ENCODE measurements around the gene CCL19. TPM values are rescaled to one million over a fixed set of nuclear protein-coding genes. Genes with fewer than 3 reads are reported as not detected.

Gene CCL19
- total and polyA plus RNA-seq, 5 donors = 0.66 to 9.2 (median 5.7) TPM

DNA sequence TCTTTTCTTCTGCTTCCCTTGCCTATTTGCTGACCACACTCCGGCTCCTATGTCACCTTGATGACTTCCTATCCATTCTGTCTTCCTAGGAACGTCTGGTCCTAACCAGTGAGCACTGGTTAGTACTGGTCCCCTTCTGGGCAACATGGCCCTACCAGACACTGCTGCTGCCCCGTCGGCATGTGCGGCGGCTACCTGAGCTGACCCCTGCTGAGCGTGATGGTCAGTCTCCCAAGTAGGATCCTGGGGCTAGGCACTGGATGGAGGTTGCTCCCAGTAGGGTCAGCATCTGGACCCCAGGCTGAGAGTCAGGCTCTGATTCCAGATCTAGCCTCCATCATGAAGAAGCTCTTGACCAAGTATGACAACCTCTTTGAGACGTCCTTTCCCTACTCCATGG, 42.4 kb downstream of the CCL19 start:
- intact Hi-C loops (cut with DNase I) = no loop called here
- DNase-seq (peak in 1 of 3 donors; percentile 50), ATAC-seq (no peak)
- WGBS = 90% methylated on average over 8 of the region's 8 CpGs
- Histone ChIP-seq H3K27me3 (ENCODE audit: control insufficient read depth, insufficient read depth) (no peaks in the 10 kb centered on the region), H3K9me3 (ENCODE audit: control insufficient read depth, low read length) (no peaks in the 10 kb centered on the region), H3K4me3 (ENCODE audit: low read length) (no peak overlapping the region), H3K4me1 (ENCODE audit: control insufficient read depth, insufficient read depth, low read length) (peaks cover 20% of the 10 kb centered on the region), H3K27ac (ENCODE audit: low read length) (no peak overlapping the region)

GRCh38 chr9:34647651-34648050, 43.4 kb downstream of the CCL19 start:
- ATAC-seq = no peak
- Histone ChIP-seq H3K27me3 (ENCODE audit: control insufficient read depth, insufficient read depth) (no peaks in the 10 kb centered on the region), H3K4me3 (ENCODE audit: low read length) (peak overlapping the region; percentile 66), H3K9me3 (ENCODE audit: control insufficient read depth, low read length) (no peaks in the 10 kb centered on the region), H3K4me1 (ENCODE audit: control insufficient read depth, insufficient read depth, low read length) (peaks cover 14% of the 10 kb centered on the region), H3K27ac (ENCODE audit: low read length) (peak overlapping the region; percentile 90)
- DNase-seq = peak in 1 of 3 donors; percentile 49
- intact Hi-C loops (cut with DNase I) = no loop called here
- WGBS = 39% methylated on average over 10 of the region's 10 CpGs

DNA sequence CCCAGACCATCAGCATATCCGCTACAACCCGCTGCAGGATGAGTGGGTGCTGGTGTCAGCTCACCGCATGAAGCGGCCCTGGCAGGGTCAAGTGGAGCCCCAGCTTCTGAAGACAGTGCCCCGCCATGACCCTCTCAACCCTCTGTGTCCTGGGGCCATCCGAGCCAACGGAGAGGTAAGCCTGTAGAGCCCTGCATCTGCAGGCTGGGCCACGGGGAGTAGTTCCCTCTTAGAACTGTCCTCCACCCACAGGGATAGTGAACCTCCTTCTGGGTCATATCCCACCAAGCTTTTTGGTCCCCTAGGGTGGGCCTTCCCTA, 44.0 kb downstream of the CCL19 start:
- Histone ChIP-seq H3K4me3 (ENCODE audit: low read length) (peak overlapping the region; percentile 66), H3K27ac (ENCODE audit: low read length) (peak overlapping the region; percentile 90), H3K4me1 (ENCODE audit: control insufficient read depth, insufficient read depth, low read length) (peaks cover 13% of the 10 kb centered on the region), H3K9me3 (ENCODE audit: control insufficient read depth, low read length) (no peaks in the 10 kb centered on the region), H3K27me3 (ENCODE audit: control insufficient read depth, insufficient read depth) (no peaks in the 10 kb centered on the region)
- intact Hi-C loops (cut with DNase I) = no loop called here
- DNase-seq = no peak
- WGBS = 2% methylated on average over 8 of the region's 8 CpGs
- no peak for ATAC-seq

DNA sequence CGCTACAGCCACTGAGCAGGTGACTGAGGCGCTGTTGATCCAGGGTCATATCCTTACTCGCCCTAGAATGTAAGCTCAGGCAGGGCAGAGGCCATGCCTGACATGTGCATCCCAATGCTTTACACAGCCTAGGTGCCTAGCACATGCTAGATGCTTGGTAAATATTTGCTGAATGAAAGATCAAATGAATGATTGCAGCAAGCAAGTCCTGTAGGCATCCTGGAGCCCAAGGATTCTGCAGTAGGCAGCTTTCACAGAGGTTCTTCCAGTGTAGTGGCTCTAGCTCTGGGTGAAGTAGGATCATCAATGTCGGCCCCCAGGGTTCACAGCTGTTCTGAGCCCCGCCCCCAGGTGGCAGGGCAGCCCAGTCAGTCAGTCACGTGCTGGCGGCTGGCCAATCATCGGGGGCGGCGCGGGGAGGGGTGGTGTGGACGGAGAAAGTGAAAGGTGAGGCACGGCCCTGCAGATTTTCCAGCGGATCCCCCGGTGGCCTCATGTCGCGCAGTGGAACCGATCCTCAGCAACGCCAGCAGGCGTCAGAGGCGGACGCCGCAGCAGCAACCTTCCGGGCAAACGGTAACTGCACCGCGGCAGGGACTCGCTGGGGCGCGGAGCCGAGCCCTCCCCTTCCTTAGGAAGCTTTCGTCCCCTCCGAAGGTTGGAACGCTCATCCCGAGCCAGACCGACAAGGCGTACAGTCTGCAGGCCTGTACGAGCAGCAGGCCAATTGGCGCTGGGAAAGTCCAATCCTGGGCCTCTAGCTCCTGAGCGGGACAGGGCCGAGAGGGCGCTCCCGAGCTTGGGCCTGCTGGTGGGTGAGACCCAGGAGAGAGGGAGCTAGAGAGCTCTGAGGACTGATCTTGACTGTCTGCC, 44.6 kb downstream of the CCL19 start, which contains the start of gene GALT:
Gene GALT, plus strand, starts transcription at position 465 of the 873 bp plus-strand sequence. Its CDS starts 30 bp downstream, at position 495.
- Histone ChIP-seq H3K27ac (ENCODE audit: low read length) (peak within 1 kb of the TSS; percentile 90), H3K4me1 (ENCODE audit: control insufficient read depth, insufficient read depth, low read length) (peaks cover 13% of the 10 kb centered on the region), H3K9me3 (ENCODE audit: control insufficient read depth, low read length) (no peaks in the 10 kb centered on the region), H3K27me3 (ENCODE audit: control insufficient read depth, insufficient read depth) (no peaks in the 10 kb centered on the region), H3K4me3 (ENCODE audit: low read length) (peak within 1 kb of the TSS; percentile 66)
- ATAC-seq (peak; percentile 84 to 89), DNase-seq (peak; percentile 94 to 99 (median 98))
- intact Hi-C loops (cut with DNase I) = no loop called here
- 5% methylated on average over 43 of the region's 43 CpGs for WGBS

DNA sequence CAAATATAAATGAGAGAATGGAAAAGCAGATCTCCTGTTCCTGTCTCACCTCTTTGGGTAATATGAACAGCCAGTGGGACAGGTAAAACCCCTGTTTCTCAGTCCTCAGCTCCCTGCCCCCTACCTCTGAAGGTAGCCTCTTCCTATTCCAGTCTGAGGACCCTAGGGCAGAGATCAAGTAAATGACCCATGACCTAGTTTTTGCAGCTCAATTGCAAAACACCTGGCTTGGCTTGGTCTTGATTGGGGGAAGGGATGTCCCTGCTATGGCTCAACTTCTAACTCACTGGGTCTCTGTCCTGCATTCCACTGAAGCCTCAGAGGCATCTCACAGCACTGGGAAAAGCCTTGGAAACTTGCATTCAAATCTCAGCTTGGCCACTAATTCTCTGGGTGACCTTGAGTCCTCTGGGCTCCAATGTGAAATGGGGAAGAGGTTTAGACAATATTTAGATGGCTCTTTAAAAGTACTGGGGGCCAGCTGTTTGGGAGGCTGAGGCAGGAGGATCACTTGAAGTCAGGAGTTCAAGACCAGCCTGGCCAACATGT, 46.2 kb downstream of the CCL19 start:
- intact Hi-C loops (cut with DNase I) = no loop called here
- Histone ChIP-seq H3K4me3 (ENCODE audit: low read length) (no peak overlapping the region), H3K4me1 (ENCODE audit: control insufficient read depth, insufficient read depth, low read length) (peaks cover 8% of the 10 kb centered on the region), H3K27ac (ENCODE audit: low read length) (no peak overlapping the region), H3K27me3 (ENCODE audit: control insufficient read depth, insufficient read depth) (no peaks in the 10 kb centered on the region), H3K9me3 (ENCODE audit: control insufficient read depth, low read length) (no peaks in the 10 kb centered on the region)
- DNase-seq = no peak
- ATAC-seq = no peak

DNA sequence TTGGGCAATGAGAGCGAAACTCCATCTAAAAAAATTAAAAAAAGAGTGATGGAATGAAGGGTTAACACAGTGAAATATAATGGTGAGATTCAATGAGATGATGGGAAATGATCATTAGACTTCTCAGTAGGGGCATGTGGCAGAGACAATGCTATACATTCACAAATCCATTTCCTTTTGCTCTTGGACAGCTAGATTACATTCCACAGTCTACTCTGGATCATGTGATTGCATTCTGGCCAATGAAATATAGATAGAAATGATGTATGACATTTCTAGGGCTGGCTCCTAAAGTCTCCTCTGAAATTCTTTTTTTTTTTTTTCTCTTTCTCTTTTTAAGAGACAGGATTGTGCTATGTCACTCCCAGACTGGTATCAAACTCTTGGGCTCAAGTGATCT, 48.4 kb downstream of the CCL19 start:
- 96% methylated on average over 1 of the region's 1 CpG for WGBS
- Histone ChIP-seq H3K4me1 (ENCODE audit: control insufficient read depth, insufficient read depth, low read length) (peaks cover 4% of the 10 kb centered on the region), H3K9me3 (ENCODE audit: control insufficient read depth, low read length) (no peaks in the 10 kb centered on the region), H3K27me3 (ENCODE audit: control insufficient read depth, insufficient read depth) (no peaks in the 10 kb centered on the region), H3K27ac (ENCODE audit: low read length) (no peak overlapping the region), H3K4me3 (ENCODE audit: low read length) (no peak overlapping the region)
- ATAC-seq (no peak), DNase-seq (no peak)
- intact Hi-C loops (cut with DNase I) = no loop called here

Other genes starting within 250 kb of the CCL19 start
- 10 to 100 TPM; 23.2 to 28.1 (median 25.5) TPM for gene FAM219A, start 232.7 kb downstream of the CCL19 start, total RNA-seq
- gene FAM219A, start 232.7 kb downstream of the CCL19 start, polyA plus RNA-seq = 19.8 TPM
- not detected for gene DNAI1, start 232.5 kb downstream of the CCL19 start, total RNA-seq
- gene DNAI1, start 232.5 kb downstream of the CCL19 start, polyA plus RNA-seq = 0.16 TPM
- gene ENHO, start 168.3 kb downstream of the CCL19 start, total RNA-seq = 1 to 10 TPM in 3 of 4 donors, under 1 TPM in 1; 0.67 to 2.3 (median 1.6) TPM
- 3.2 TPM for gene ENHO, start 168.3 kb downstream of the CCL19 start, polyA plus RNA-seq
- 10 to 100 TPM; 14.9 to 66.4 (median 46.0) TPM for gene CNTFR, start 101.6 kb downstream of the CCL19 start, total RNA-seq
- gene CNTFR, start 101.6 kb downstream of the CCL19 start, polyA plus RNA-seq = 55.0 TPM
- gene RPP25L, start 79.2 kb downstream of the CCL19 start, total RNA-seq = 10 to 100 TPM; 17.8 to 34.5 (median 31.3) TPM
- gene RPP25L, start 79.2 kb downstream of the CCL19 start, polyA plus RNA-seq = 49.0 TPM
- gene DCTN3, start 70.8 kb downstream of the CCL19 start, total RNA-seq = 100 to 1,000 TPM in 3 of 4 donors, 10 to 100 TPM in 1; 99.3 to 128 (median 117) TPM
- 113 TPM for gene DCTN3, start 70.8 kb downstream of the CCL19 start, polyA plus RNA-seq
- gene ARID3C, start 62.2 kb downstream of the CCL19 start, total RNA-seq = not detected
- not detected for gene ARID3C, start 62.2 kb downstream of the CCL19 start, polyA plus RNA-seq
- gene SIGMAR1, start 53.5 kb downstream of the CCL19 start, total RNA-seq = 10 to 100 TPM; 28.6 to 37.2 (median 35.5) TPM
- gene SIGMAR1, start 53.5 kb downstream of the CCL19 start, polyA plus RNA-seq = 36.0 TPM
- gene GALT, start 44.6 kb downstream of the CCL19 start, total RNA-seq = 10 to 100 TPM; 37.3 to 71.2 (median 66.3) TPM
- 57.1 TPM for gene GALT, start 44.6 kb downstream of the CCL19 start, polyA plus RNA-seq
- gene IL11RA, start 39.1 kb downstream of the CCL19 start, total RNA-seq = 10 to 100 TPM; 48.7 to 92.2 (median 73.9) TPM
- 49.3 TPM for gene IL11RA, start 39.1 kb downstream of the CCL19 start, polyA plus RNA-seq
- gene CCL27, start 28.6 kb downstream of the CCL19 start, total RNA-seq = under 1 TPM in 1 of 4 donors, not detected in 3; 0.46 TPM
- gene CCL27, start 28.6 kb downstream of the CCL19 start, polyA plus RNA-seq = 0.18 TPM
- 1 to 10 TPM; 1.3 to 3.8 (median 2.2) TPM for gene CCL21, start 18.9 kb upstream of the CCL19 start, total RNA-seq
- 2.7 TPM for gene CCL21, start 18.9 kb upstream of the CCL19 start, polyA plus RNA-seq

Data from right cardiac atrium (tissue), 5 donors.